Smooth muscle cell (in vitro differentiated cells): ENCODE measurements around the gene SPINK9. TPM values are rescaled to one million over a fixed set of nuclear protein-coding genes. Genes with fewer than 3 reads are reported as not detected.

ENCODE experiments used
- DNase-seq: peaks from one replicate; lab custom pipeline; 2025; ENCODE audit not compliant: unreplicated experiment; lab: John Stamatoyannopoulos, UW
- H2AFZ ChIP-seq: fragments of 200-600 bp; sonication (generic); 2 replicates; pipeline ENCODE4 v1.6.0; 2016; ENCODE audit warnings: antibody characterized with exemption, low read depth, mild to moderate bottlenecking
- H3F3A ChIP-seq: fragments of 200-600 bp; sonication (generic); 2 replicates; pipeline ENCODE4 v1.6.0; 2017; ENCODE audit warnings: antibody characterized with exemption, low read depth
- H3K27ac ChIP-seq: fragments of 200-600 bp; sonication (generic); 2 replicates; pipeline ENCODE4 v1.5.1; 2016; ENCODE audit warnings: low read depth, mild to moderate bottlenecking
- H3K27me3 ChIP-seq: fragments of 200-600 bp; sonication (generic); 2 replicates; pipeline ENCODE4 v1.6.1; 2016; ENCODE audit warnings: low read depth, mild to moderate bottlenecking
- H3K36me3 ChIP-seq: fragments of 200-600 bp; sonication (generic); 2 replicates; pipeline ENCODE4 v1.5.1; 2016; ENCODE audit warnings: low read depth
- H3K4me1 ChIP-seq: fragments of 200-600 bp; sonication (generic); 2 replicates; pipeline ENCODE4 v1.5.1; 2016; ENCODE audit warnings: low read depth
- H3K4me2 ChIP-seq: fragments of 200-600 bp; sonication (generic); 2 replicates; pipeline ENCODE4 v1.6.0; 2016; ENCODE audit warnings: mild to moderate bottlenecking
- H3K4me3 ChIP-seq: fragments of 200-600 bp; sonication (generic); 2 replicates; pipeline ENCODE4 v1.5.1; 2016; ENCODE audit warnings: mild to moderate bottlenecking
- H3K79me2 ChIP-seq: fragments of 200-600 bp; sonication (generic); 2 replicates; pipeline ENCODE4 v1.6.0; 2016; ENCODE audit warnings: low read depth, mild to moderate bottlenecking
- H3K9ac ChIP-seq: fragments of 200-600 bp; sonication (generic); 2 replicates; pipeline ENCODE4 v1.6.0; 2016; ENCODE audit warnings: low read depth
- H3K9me3 ChIP-seq: fragments of 200-600 bp; sonication (generic); replicated peaks from 2 replicates; pipeline ENCODE4 v1.5.1; 2016; ENCODE audit warnings: low read depth
- H4K20me1 ChIP-seq: fragments of 200-600 bp; sonication (generic); 2 replicates; pipeline ENCODE4 v1.6.0; 2016; ENCODE audit warnings: low read depth
- CTCF ChIP-seq: fragments of 200-600 bp; sonication (generic); IDR thresholded peaks from 2 replicates; pipeline ENCODE4 v1.5.1; 2017; ENCODE audit warnings: borderline replicate concordance, mild to moderate bottlenecking, antibody characterized with exemption; ENCODE audit not compliant: insufficient read depth, poor library complexity, severe bottlenecking
- WGBS: methylation state at CpG from one replicate; pipeline ENCODE4 v1.1.7; 2016; ENCODE audit warnings: low lambda C conversion rate; 5-methylcytosine and 5-hydroxymethylcytosine counted together
- polyA plus RNA-seq: library from polyadenylated mRNA; unstranded; fragments of >200 nt; fragmentation: Nextera tagmentation; extraction: Ambion mirVana; gene quantifications from 2 replicates; pipeline ENCODE4 v1.2.1, GENCODE V29; 2016
- total RNA-seq: library from RNA; depleted of rRNA; stranded (reverse); fragments of >200 nt; gene quantifications from 2 replicates; pipeline ENCODE4 v1.2.3, GENCODE V29; 2014

The SPINK9 gene
- total and polyA plus RNA-seq, 2 experiments from 2014 or later: 5.3 to 5.9 TPM

- H3K27ac ChIP-seq: peak overlapping the region; percentile 90
- no peaks in the 10 kb centered on the region for H3K27me3 ChIP-seq
- H3F3A ChIP-seq: peaks cover 4% of the 10 kb centered on the region
- 11% methylated on average over 6 of the region's 6 CpGs for WGBS
- peaks cover 17% of the 10 kb centered on the region for H3K4me1 ChIP-seq
- no peak for DNase-seq
- peaks cover 15% of the 10 kb centered on the region for H4K20me1 ChIP-seq
- no peaks in the 10 kb centered on the region for H3K36me3 ChIP-seq
- H3K79me2 ChIP-seq: peaks cover 52% of the 10 kb centered on the region
- H3K4me2 ChIP-seq: peak overlapping the region; percentile 94
- H2AFZ ChIP-seq: peak overlapping the region; percentile 75
- TF ChIP-seq CTCF: no peak
- H3K9me3 ChIP-seq: no peaks in the 10 kb centered on the region
- peak overlapping the region; percentile 71 for H3K4me3 ChIP-seq
- H3K9ac ChIP-seq: peak overlapping the region; percentile 96
These were observed 49.0 kb downstream of the SPINK9 start for GRCh38 chr5:148384380-148384737.

GRCh38 chr5:148385094-148385493, 49.7 kb downstream of the SPINK9 start:
- no peaks in the 10 kb centered on the region for H3K36me3 ChIP-seq
- TF ChIP-seq CTCF: no peak
- H3K4me3 ChIP-seq: peak overlapping the region; percentile 71
- no peaks in the 10 kb centered on the region for H3K9me3 ChIP-seq
- peak overlapping the region; percentile 96 for H3K9ac ChIP-seq
- H3F3A ChIP-seq: peaks cover 4% of the 10 kb centered on the region
- WGBS: 100% methylated on average over 1 of the region's 1 CpG
- DNase-seq: no peak
- H3K4me2 ChIP-seq: peak overlapping the region; percentile 94
- peaks cover 22% of the 10 kb centered on the region for H4K20me1 ChIP-seq
- no peak overlapping the region for H2AFZ ChIP-seq
- H3K4me1 ChIP-seq: peaks cover 17% of the 10 kb centered on the region
- H3K79me2 ChIP-seq: peaks cover 60% of the 10 kb centered on the region
- H3K27ac ChIP-seq: peak overlapping the region; percentile 90
- no peaks in the 10 kb centered on the region for H3K27me3 ChIP-seq

- Histone ChIP-seq H2AFZ (no peak overlapping the region), H4K20me1 (peaks cover 31% of the 10 kb centered on the region), H3K4me2 (no peak overlapping the region), H3K9ac (no peak overlapping the region), H3K79me2 (peaks cover 69% of the 10 kb centered on the region), H3K9me3 (no peaks in the 10 kb centered on the region), H3K36me3 (no peaks in the 10 kb centered on the region), H3K27ac (peak overlapping the region; percentile 90), H3K4me3 (no peak overlapping the region), H3F3A (peaks cover 4% of the 10 kb centered on the region), H3K27me3 (no peaks in the 10 kb centered on the region), H3K4me1 (peaks cover 17% of the 10 kb centered on the region)
- no peak for TF ChIP-seq CTCF
- no peak for DNase-seq
- WGBS: 92% methylated on average over 1 of the region's 1 CpG
These were observed 50.7 kb downstream of the SPINK9 start for GRCh38 chr5:148386041-148386440.

- no peak for TF ChIP-seq CTCF
- peaks cover 43% of the 10 kb centered on the region for H4K20me1 ChIP-seq
- WGBS: 54% methylated on average over 3 of the region's 3 CpGs
- no peak overlapping the region for H3K9ac ChIP-seq
- H3K4me3 ChIP-seq: no peak overlapping the region
- no peaks in the 10 kb centered on the region for H3K9me3 ChIP-seq
- H3K27ac ChIP-seq: peak overlapping the region; percentile 90
- peaks cover 80% of the 10 kb centered on the region for H3K79me2 ChIP-seq
- DNase-seq: no peak
- H2AFZ ChIP-seq: no peak overlapping the region
- H3K4me2 ChIP-seq: no peak overlapping the region
- peaks cover 15% of the 10 kb centered on the region for H3K4me1 ChIP-seq
- H3K36me3 ChIP-seq: no peaks in the 10 kb centered on the region
- H3K27me3 ChIP-seq: no peaks in the 10 kb centered on the region
- H3F3A ChIP-seq: peaks cover 4% of the 10 kb centered on the region
These were observed 52.0 kb downstream of the SPINK9 start for GRCh38 chr5:148387325-148387724.
